HUDEP-2 (cell line): Measurements from ENCODE around the gene ADCY7.

ENCODE experiments used
- DNase-seq, 76 experiments: peaks; one replicate each; lab custom pipeline; 2025; ENCODE audit not compliant: unreplicated experiment in 76 of 76; lab: John Stamatoyannopoulos, UW

Gene ADCY7

GRCh38 chr16:50247906-50248608, 18.3 kb upstream of the ADCY7 start:
- no peak for DNase-seq

- DNase-seq = no peak
Observed at GRCh38 chr16:50248845-50249244, 17.5 kb upstream of the ADCY7 start.

GRCh38 chr16:50251375-50252081, 14.8 kb upstream of the ADCY7 start:
- peak in 4 of 76 experiments; percentile 9 to 35 (median 28) for DNase-seq

GRCh38 chr16:50252082-50252611, 14.2 kb upstream of the ADCY7 start:
- DNase-seq = no peak

- no peak for DNase-seq
Observed at GRCh38 chr16:50252874-50253513, 13.4 kb upstream of the ADCY7 start.

- peak in 24 of 76 experiments; percentile 12 to 55 (median 34) for DNase-seq
Observed at GRCh38 chr16:50253514-50253910, 12.8 kb upstream of the ADCY7 start.

GRCh38 chr16:50254072-50254471, 12.3 kb upstream of the ADCY7 start:
- DNase-seq = peak in 17 of 76 experiments; percentile 14 to 44 (median 24)

GRCh38 chr16:50255538-50255937, 10.8 kb upstream of the ADCY7 start:
- no peak for DNase-seq

GRCh38 chr16:50256604-50257003, 9.7 kb upstream of the ADCY7 start:
- no peak for DNase-seq

GRCh38 chr16:50257876-50258275, 8.5 kb upstream of the ADCY7 start:
- no peak for DNase-seq

- no peak for DNase-seq
Observed at GRCh38 chr16:50259334-50260205, 6.8 kb upstream of the ADCY7 start.

- no peak for DNase-seq
Observed at GRCh38 chr16:50260206-50261159, 5.9 kb upstream of the ADCY7 start.

GRCh38 chr16:50261160-50261706, 5.1 kb upstream of the ADCY7 start:
- DNase-seq = no peak

- DNase-seq = peak in 15 of 76 experiments; percentile 13 to 45 (median 26)
Observed at GRCh38 chr16:50261707-50262235, 4.6 kb upstream of the ADCY7 start.

GRCh38 chr16:50263060-50263909, 3.1 kb upstream of the ADCY7 start:
- DNase-seq = peak; percentile 31 to 93 (median 76)

- peak in 17 of 76 experiments; percentile 33 to 74 (median 51) for DNase-seq
Observed at GRCh38 chr16:50263940-50264929, 2.1 kb upstream of the ADCY7 start.

GRCh38 chr16:50265260-50265659, 1.1 kb upstream of the ADCY7 start:
- DNase-seq = peak in 66 of 76 experiments; percentile 11 to 91 (median 54)
